ENCODE results near the gene NDUFA12.
"Not testable (repeated sequence)": the region's sequence is repeated elsewhere in the genome, so short reads cannot be mapped to it uniquely, and the experiment has no call there.

NDUFA12 gene

DNA sequence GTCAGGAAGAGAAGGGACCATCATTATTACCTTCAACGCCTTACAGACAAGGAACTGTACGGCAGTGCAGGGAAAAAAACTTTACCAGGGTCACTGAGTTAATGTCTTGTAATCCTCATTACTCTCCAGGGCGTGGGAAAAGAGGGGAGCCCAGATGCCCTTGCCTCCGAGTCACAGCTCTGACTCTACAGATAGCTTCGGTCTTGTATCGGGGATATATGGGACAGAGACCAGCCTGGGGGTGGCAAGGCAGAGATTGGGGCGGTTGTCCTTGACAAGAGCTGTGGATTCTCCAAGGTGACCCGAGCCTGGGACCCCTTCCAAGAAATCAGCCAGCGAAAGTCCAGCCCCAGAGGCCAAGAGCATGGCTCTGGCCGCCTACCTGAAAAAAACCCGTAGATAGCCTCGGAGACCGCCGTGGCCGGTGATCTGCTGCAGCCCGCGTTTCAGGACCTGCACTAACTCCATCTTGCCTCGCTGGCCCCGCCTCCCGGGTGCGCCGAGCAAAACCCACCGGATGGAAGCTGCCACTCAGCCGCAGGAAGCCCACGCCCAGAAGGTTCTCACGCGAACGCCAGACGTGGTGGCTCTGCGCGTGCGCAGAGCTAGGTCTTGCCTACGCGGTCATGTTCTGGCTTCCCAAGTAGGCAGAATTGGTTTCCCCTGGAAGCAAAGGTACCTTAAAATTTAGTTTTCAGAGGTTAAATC, at the start of gene NDUFA12:
TSS of gene NDUFA12 (minus strand) at position 485 of the 708 bp plus-strand sequence. CDS start at position 468, 17 bp downstream.
- peak; percentile 100 for DNase-seq

DNA sequence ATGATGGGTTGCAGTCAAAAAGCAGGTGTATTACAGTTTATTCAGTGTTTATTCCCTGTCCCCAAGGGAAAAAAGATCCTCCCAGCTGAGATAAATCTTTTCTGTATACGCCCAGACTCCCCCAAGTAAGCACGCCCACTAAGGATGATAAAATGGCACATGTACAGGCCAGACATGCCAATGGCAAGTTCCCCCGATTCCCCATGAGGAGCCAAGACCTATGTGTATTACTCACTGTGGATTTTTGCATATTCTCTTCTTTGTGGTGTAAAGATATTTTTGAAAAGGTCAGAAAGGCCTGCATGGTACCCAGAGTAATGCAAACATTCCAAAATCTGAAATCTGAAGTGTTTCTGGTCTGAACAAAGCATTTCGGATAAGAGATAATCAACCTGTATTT, 47.7 kb upstream of the NDUFA12 start:
- DNase-seq, result no peak

DNA sequence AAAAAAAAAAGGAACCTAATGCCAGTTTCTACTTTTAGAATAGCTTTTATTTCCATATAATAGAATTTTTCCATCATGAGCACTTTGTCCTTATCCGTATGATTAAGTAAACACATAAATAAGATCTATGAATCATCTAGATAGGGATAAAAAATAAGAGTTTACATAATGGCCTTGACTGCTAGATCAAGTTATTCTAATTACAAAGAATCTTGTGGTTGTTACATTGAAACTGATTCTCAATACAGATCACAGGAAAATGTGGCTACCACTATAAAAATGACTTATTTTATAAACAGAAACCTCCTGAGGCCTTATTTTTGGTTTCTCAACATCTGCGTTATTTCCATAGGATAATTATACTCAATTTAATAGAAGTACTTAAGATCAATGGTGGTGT, 34.4 kb upstream of the NDUFA12 start:
- DNase-seq, result no peak

DNA sequence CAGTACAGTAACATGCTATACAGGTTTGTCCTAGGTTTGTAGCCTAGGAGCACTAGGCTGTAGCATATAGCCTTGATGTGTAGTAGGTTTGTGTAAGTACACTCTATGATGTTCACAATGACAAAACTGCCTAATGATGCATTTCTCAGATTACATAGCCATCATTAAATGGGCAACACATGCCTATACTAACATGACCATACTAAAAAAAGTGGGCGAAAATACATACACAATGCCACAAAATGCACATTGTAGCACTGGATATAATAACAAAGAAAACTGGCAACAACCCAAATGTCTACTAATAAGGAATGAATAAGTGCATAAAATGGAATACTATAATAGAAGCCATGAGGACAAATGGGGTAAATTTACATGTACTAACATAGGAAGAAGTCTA, 31.3 kb upstream of the NDUFA12 start:
- DNase-seq, result no peak

DNA sequence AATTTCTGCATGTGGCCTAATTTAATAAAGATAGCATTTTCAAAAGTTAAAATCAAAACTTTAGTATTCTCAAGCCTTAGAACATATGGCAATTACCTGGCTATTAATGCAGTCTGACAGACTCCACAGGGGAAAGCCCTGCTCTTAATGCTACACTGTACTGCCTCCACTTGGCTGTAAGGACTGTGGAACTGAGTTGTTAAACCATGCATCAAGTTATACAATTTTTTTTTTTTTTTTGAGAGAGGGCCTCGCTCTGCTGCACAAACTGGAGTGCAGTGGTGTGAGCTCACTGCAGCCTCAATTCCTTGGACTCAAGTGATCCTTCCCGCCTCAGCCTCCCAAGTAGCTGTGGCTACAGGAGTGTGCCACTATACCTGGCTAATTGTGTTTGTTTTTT, 19.0 kb upstream of the NDUFA12 start:
- DNase-seq, result no peak

DNA sequence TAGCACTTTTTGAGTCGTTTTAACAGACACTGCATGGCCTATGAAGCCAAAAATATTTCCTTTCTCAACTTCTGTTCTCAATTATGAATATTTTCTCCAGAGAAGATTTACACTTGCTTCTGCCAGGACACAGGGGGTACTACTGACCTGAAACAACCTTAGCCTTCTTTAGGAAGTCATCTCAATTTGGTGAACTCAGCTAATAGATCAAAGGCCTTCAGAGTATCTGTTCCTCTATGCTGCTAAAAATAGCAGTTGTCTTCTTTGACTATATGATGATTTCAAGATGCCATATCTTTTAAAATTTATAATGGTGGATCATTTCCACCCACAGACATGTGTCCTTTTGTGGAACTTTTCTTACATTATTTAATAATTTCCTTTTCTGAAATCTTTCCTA, 14.0 kb upstream of the NDUFA12 start:
- DNase-seq, result no peak

DNA sequence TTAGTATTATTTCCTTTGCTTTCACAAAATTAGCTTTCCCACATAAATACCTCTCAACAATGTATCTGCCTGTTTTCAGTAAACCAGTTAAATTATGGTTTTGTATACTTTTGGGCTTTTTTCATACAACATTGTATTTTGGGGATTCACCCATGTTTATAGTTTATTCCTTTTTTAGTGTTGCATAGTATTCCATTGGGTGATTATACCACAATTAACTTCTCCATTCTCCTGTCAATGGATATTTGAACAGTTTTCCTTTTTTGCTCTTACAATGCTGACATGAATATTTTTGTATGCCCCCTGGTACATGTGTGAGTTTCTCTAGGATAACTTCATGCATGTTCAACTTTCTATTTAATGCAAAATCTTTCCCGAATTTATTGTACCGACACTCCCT, 12.6 kb upstream of the NDUFA12 start:
- no peak for DNase-seq

DNA sequence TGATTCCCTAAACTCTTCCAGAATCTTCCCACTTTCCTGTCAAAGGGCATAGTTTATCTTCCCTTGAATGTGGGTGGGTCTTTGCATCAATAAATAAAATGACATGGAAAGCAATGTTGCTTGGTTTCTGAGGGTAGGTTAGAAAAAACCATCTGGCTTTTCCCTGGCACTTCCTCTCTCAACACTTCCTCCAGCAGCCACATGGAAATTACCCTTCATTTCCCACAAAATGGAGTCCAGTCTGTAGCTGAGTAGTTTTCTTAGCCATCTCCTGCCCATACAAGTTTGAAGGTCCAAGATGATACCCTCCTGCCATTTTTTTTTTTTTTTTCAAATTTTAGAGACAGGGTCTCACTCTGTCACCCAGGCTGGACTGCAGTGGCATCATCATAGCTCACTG, 11.1 kb upstream of the NDUFA12 start:
- DNase-seq, result no peak

DNA sequence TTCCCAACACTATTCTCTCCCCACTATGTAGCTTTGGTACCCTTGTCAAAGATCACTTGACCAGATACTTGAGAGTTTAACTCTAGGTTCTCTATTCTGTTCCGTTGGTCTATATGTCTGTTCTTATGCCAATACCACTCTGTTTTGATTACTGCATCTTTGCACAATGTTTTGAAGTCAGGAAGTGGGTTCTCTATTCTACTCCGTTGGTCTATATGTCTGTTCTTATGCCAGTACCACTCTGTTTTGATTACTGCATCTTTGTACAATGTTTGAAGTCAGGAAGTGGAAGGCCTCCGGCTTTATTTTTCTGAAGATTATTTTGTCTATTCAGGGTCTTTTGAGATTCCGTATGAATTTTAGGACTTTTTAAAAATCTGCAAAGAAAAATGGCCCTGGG, 2.7 kb upstream of the NDUFA12 start:
- DNase-seq, result no peak

DNA sequence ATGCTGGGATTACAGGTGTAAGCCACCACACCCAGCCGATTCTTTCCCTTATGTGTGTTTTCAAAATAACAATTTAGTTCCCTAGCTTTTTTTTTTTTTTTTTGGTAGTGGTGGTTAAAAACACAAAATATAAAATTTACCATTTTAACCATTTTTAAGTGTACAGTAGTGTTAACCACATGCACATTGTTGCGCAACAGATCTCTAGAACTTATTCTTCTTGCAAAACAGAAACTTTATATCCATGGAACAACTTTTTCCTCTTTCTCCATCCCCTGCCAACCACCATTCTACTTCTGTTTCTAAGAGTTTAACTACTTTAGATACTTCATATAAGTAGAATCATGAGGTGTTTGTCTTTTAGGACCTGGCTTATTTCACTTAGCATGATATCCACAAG, 1.1 kb upstream of the NDUFA12 start:
- no peak for DNase-seq

DNA sequence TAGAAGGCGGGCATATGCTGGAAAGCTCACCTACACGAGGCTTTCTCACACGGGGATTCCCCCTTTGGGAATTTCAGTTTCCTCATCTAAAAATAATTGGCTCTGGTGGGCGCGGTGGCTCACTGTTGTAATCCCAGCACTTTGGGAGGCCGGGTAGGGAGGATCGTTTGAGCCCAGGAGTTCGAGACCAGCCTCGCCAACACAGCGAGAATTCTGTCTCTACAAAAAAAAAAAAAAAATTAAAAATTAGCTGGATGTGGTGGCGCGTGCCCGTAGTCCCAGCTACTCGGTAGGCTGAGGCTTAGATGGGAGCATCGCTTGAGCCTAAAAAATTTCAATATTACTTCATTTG, 400 bp upstream of the NDUFA12 start:
- no peak for DNase-seq

DNA sequence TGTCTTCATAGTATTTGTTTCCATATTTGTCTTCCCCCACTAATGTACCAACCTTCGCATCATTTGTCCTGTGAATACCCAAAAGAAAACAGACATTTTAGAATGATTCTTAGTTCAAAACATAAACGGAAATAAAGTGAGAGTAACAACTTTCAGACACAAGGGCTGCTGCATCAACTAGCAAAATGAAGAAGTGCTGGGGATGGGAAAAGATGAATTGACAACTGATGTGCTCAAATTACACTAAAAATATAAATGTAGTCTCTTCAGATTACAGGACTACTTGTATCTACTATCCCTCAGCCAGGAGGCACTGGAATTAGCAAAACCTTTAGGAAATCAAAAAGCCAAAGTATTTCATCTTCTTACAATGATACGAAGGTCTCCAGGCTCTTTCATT, 743 bp downstream of the NDUFA12 start:
- DNase-seq, result no peak

DNA sequence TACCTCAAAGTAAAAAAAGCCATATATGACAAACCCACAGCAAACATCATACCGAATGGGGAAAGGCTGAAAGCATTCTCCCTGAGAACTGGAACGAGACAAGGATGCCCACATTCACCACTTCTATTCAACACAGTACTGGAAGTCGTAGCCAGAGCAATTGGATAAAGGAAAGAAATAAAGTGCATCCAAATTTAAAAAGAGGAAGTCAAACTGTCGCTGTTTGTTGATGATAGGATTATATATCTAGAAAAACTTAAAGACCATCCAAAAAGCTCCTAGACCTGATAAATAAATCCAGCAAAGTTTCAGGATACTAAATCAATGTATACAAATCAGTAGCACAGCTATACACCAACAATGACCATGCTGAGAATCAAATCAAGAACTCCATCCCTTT, 5.2 kb downstream of the NDUFA12 start:
- no peak for DNase-seq

DNA sequence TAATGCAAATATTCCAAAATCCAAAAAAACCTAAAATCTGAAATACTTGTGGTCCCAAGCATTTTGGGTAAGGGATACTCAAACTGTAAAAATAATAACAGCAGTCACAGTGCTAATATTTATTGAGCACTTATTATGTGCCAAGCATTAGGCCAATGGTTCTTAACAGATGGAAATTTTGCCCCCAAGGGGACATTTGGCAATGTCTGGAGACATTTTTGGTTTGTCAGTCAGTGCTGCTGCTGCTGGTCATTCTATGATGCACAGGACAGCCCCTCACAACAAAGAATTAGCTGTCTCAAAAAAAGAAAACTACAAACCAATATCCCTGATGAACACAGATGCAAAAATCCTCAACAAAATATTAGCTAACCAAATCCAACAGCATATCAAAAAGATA, 5.8 kb downstream of the NDUFA12 start:
- DNase-seq, result no peak

DNA sequence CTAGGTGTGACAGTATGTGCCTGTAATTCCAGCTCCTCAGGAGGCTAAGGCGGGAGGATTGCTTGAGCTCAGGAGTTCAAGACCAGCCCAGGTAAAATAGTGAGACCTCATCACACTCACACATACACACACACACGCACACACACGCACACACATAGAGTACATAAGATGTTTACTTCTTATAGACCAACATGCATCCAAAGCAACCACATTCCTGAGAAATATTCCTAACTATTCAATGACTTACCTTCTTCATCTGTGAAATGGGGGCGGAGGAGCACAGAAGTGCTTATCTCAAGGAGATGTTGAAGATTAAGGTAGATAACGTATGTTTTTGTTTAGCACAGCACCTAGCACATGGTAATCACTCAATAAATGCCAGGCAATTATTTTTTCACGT, 6.4 kb downstream of the NDUFA12 start:
- DNase-seq, result no peak

DNA sequence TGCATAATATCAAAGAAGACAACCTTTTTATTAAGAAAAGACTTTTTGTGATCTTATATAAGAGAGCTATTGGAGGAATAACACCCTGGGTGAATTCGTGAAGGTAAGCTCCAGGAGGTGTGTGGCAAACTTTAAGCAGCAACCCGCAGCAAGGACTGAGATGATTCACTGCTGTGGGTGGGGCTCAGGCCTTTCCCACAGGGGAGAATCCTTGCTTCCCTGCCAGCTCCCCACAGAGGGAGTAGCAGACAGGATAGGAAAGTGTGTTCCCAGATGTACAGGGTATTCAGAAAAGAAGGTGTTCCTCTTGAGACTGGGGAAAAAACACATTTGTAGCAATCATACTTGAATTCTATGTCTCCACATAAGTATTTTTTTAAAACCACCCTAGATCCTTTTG, 9.2 kb downstream of the NDUFA12 start:
- DNase-seq, result peak; percentile 76

DNA sequence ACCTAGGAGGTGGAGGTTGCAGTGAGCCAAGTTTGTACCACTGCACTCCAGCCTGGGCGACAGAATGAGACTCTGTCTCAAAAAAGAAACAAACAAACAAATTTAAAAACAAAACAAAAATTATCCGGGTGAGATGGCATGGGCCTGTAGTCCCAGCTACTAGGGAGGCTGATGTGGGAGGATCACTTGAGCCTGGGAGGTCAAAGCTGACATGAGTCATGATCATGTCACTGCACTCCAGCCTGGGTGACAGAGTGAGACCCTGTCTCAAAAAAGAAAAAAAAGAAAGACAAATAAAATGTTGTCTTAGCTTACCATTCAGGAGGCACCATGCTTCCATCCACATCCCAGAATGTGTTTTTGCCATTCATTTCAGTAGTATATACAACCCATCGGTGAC, 9.6 kb downstream of the NDUFA12 start:
- DNase-seq, result not testable (repeated sequence)

DNA sequence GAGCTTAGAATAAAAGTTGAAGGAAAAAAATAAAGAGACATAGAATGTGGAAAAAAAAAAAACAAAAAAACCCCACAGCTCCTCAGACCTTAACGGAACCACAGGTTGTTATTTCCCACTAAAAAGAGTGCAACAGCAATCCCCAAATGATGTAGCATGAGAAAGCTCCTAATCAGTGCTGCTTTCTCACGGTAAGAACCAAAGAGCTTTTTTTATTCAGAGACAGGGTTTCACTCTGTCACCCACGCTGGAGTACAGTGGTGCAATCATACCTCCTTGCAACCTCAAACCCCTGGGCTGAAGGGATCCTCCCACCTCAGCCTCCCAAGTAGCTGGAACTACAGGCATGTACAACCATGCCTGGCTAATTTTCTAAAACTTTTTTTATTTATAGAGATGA, 13.3 kb downstream of the NDUFA12 start:
- DNase-seq, result no peak

DNA sequence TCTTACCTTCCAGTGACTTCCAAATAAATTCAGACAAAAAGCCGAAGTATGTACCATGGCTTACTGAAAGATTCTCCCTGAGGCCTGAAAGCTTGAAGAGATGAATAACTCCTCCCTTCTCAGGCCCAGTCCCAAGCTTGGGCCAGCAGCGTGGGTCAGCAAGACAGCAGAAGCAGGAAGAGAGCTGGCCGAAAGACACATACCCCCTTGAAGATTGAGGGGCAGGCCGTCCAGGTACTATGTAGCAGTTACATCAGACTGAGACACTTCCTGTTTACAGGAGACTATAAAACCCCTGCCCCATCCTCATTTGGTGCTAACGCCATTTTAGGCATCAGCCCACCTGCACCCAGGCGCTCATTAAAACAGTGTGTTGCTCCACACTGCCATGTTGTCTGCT, 15.0 kb downstream of the NDUFA12 start:
- peak; percentile 56 for DNase-seq

DNA sequence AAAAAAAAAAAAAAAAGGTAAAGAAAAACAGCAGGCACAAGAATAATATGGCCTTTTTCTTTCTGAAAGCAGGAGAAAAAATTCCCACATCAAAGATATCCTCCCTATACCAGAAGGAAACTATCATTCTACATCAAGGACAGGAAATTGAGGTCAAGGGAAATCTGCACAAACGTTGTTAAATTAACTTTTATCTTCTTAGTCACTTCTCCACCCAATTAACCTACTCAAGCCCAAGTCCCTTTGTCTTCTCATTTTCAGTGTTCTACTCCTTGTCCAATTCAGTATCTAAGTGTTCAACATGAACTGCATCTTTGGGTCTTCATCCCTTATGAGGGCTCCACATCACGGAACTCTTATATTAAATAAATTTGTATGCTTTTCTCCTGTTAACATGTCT, 15.7 kb downstream of the NDUFA12 start:
- no peak for DNase-seq

DNA sequence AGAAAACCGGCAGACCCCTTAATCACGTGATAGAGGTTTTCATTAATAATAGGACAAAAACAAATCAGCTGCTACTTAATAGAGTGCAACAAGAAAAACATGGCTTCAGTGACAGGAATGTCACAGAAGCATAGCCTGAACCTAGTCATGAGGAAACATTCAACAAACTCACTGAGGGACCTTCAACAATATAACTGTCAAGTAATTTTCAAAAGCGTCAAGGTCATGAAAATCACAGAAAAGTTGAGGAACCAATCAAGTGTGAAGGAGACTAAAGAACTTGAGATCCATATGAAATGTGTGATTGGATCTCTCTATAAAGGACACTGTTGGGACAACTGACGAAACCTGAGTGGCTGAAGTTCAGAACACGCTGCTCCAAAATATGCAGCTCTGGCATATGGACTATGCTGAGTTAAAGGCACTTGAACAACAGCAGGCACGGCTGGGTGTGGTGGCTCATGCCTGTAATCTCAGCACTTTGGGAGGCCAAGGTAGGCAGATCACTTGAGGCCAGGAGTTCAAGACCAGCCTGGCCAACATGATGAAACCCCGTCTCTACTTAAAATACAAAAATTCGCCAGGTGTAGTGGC, 16.3 kb downstream of the NDUFA12 start:
- no peak for DNase-seq

DNA sequence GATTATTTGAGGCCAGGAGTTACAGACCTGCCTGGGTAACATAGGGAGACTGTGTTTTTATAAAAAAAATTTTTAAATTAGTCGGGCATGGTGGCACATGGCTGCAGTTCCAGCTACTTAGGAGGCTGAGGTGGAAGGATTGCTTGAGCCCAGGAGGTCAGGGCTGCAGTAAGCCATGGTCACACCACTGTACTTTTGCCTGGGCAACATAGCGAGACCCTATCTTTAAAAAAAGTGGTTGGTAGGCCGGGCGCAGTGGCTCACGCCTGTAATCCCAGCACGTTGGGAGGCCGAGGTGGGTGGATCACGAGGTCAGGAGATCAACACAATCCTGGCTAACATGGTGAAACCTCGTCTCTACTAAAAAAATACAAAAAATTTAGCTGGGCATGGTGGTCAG, 18.4 kb downstream of the NDUFA12 start:
- not testable (repeated sequence) for DNase-seq

DNA sequence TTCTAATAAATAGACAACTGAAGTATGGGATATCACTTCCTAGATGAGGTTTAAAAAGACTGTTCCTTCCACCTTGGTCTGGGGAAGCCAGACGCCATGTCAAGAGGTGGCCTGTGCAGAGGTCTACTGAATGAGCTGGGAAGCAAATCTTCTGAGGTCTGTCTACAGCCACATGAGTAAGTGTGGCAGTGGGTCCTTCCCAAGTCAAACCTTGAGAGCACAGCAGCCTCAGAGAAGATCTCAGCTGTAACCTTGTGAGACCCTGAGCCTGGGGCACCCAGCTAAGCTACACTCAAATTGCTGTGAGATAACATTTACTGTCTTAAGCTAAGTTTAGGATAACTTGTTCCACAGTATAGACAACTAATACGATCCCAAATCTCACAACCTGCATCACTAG, 20.2 kb downstream of the NDUFA12 start:
- no peak for DNase-seq

DNA sequence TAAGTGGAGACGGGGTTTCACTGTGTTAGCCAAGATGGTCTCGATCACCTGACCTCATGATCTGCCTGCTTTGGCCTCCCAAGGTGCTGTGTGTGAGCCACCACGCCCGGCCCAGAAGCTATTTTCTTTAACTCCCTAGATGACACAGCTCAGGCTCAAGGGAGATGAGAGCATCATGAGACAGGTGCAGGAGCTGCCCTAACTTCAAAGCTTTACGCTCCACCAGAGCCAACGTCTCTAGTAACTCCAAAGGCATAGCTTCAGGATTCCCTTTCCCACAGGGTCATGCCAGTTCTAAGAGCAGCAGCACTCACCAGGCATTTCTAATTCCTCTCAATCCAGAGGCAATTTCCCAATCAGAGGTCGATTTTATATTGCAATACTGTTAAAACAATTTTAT, 21.0 kb downstream of the NDUFA12 start:
- no peak for DNase-seq

DNA sequence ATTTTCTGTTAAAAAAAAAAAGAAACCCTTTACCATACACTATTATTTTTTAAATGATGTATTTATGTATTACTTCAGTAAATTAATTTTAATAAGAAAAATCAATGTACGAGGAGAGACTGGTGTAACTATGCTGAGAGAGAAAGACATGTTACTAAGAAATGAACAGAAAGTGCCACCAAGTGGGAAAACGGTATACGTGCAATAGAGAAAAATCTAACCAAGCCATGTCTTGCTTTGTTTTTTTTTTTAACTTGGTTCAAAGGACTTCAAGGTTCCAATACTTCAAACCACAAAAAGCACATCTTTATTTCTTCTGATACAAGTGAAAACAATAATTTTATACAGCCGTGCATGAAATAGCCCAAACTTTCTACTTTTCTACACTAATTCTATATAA, 22.9 kb downstream of the NDUFA12 start:
- DNase-seq, result no peak
